AG04450 (cell line): Measurements from ENCODE around the gene ABHD16A. TPM values are rescaled to one million over a fixed set of nuclear protein-coding genes. Genes with fewer than 3 reads are reported as not detected.

ENCODE experiments used
- CTCF ChIA-PET: fragments of 300-600, 350-600 bp; formaldehyde crosslinking; extraction: SDS; loops from one replicate; lab custom pipeline; 2022; ENCODE audit warnings: antibody characterized with exemption, inconsistent platforms; lab: Charles Lee
- POLR2A ChIA-PET: fragments of 350-600 bp; formaldehyde crosslinking; extraction: SDS; loops from one replicate; lab custom pipeline; 2021; ENCODE audit warnings: antibody characterized with exemption, inconsistent platforms; lab: Yijun Ruan, JAX
- DNase-seq: peaks from one replicate; pipeline ENCODE4 v3.0.0-alpha.2; 2011; ENCODE audit warnings: low read depth, low spot score
- H3K27ac ChIP-seq: one replicate; pipeline ENCODE4 v1.5.1; 2012; ENCODE audit warnings: low read depth, low read length, control low read depth
- H3K27me3 ChIP-seq: one replicate; pipeline ENCODE4 v1.6.0; 2012; ENCODE audit warnings: low read length; ENCODE audit not compliant: control insufficient read depth, insufficient read depth
- H3K4me3 ChIP-seq: 2 replicates; pipeline ENCODE4 v1.5.1; 2011; ENCODE audit warnings: mild to moderate bottlenecking, low read depth, low read length, control low read depth
- H3K9me3 ChIP-seq: 2 replicates; pipeline ENCODE4 v1.5.1; 2012; ENCODE audit warnings: low read length; ENCODE audit not compliant: control insufficient read depth, insufficient read depth
- polyA plus RNA-seq: library from polyadenylated mRNA; depleted of rRNA; stranded (reverse); fragments of >200 nt; gene quantifications from 2 replicates; pipeline ENCODE4 v1.2.3, GENCODE V29; 2011
- TF ChIP-seq, protein P1 (sequence below): IDR thresholded peaks from 2 replicates; pipeline ENCODE4 v1.5.1; 2011; ENCODE audit warnings: low read depth, low read length, control low read depth, inconsistent platforms

ABHD16A gene
- polyA plus RNA-seq, 1 experiment = 34.0 TPM

DNA sequence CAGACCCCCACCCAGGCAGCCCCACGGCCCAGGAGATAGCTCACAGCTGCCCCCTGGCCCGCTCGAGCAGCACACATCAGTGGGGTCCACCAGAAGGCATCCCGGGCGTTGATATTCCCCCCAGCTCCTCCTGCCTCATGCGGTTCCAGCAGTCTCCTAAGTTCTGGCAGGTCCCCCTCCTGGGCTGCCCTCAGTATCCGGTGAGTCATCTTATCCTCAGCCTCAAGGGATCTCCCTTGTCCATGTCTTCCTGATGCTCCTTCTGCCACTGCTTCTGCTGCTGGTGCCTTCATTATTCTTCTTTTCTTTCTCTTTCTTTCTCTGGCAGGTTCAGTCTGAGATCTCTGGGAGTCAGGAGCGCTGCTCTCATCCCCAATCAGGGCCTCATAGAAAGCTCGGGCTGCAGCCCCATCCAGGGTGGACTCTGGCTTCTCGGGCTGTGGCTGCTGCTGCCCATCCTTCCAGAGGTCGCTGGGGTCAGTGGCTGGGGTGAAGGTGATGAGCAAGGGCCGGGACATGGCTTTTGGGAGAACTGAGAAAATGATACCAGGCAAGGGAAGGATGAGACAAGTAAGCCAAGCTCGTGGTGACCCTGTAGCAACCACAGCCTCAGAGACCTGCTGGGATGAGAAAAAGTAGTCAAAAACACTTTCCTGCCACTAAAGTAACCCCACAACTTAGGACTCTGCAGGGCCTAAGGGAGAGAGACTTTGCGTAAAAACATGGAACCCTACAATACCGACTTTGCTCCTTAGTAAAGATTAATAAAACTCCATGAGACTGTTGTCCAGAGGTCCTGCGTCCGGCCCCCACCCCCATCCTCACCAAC, 38.9 kb downstream of the ABHD16A start:
- POLR2A ChIA-PET = interaction anchor here (0.6 to 1.9 kb wide), 11 partner anchors 10 to 199 kb away, joined by 3 to 11 read pairs (median 4); partner anchors contain the start of genes ABHD16A, BAG6, HSPA1B and NEU1
- TF ChIP-seq, protein P1, sequence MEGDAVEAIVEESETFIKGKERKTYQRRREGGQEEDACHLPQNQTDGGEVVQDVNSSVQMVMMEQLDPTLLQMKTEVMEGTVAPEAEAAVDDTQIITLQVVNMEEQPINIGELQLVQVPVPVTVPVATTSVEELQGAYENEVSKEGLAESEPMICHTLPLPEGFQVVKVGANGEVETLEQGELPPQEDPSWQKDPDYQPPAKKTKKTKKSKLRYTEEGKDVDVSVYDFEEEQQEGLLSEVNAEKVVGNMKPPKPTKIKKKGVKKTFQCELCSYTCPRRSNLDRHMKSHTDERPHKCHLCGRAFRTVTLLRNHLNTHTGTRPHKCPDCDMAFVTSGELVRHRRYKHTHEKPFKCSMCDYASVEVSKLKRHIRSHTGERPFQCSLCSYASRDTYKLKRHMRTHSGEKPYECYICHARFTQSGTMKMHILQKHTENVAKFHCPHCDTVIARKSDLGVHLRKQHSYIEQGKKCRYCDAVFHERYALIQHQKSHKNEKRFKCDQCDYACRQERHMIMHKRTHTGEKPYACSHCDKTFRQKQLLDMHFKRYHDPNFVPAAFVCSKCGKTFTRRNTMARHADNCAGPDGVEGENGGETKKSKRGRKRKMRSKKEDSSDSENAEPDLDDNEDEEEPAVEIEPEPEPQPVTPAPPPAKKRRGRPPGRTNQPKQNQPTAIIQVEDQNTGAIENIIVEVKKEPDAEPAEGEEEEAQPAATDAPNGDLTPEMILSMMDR = no peak
- CTCF ChIA-PET = interaction anchor here (0.6 to 2.1 kb wide), 8 partner anchors 11 to 289 kb away, joined by 3 to 7 read pairs (median 4); partner anchors contain the start of genes ATP6V1G2, BAG6 and LSM2
- Histone ChIP-seq H3K9me3 (no peaks in the 10 kb centered on the region; the same call in 1 of the 2 replicates), H3K4me3 (peak overlapping the region; percentile 98), H3K27me3 (no peaks in the 10 kb centered on the region), H3K27ac (peak overlapping the region; percentile 90)
- DNase-seq = no peak

DNA sequence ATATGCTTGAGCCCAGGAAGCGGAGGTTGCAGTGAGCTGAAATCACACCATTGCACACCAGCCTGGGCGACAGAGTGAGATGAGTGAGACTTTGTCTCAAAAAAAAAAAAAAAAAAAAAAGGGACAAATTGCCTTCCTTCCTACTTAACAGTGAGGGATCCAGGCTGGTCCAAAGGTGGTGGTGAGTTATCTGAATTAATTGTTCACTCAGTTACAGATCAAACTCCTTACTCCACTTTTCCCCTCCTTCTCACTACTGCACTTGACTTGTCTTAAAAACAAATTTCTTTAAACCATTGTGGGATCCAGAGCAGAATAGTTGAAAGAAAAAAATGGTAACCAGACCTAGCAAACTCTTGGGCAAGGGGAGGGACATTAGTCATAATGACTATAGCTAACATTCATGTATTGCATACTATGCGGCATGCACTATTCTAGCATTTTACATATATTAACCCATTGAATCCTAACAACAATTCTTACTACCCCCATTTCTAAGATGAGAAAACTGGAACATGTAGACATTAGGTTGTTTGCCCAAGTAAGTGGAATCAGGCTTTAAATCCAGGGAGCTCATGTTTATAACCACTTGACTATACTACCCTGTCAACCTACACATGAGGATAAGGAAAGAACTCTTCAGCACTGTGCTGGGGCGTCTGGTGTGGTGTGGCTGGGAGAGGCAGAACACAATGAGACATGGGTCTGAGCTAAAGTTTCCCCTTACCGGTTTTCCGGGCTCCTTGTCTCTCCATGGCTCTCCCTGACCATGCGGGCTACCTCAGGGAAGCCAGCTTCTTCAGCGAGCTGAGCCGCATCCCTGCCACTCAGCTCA, 39.8 kb downstream of the ABHD16A start:
- ChIA-PET POLR2A (interaction anchor here (1.1 to 1.9 kb wide), 2 partner anchors 11 to 172 kb away, joined by 4 to 10 read pairs; partner anchors contain the start of gene BAG6), CTCF (interaction anchor here (0.6 to 2.1 kb wide), 5 partner anchors 11 to 200 kb away, joined by 3 to 7 read pairs (median 4); partner anchors contain the start of genes ATP6V1G2, BAG6 and LSM2)
- peak overlapping the region; percentile 90 for H3K27ac ChIP-seq

DNA sequence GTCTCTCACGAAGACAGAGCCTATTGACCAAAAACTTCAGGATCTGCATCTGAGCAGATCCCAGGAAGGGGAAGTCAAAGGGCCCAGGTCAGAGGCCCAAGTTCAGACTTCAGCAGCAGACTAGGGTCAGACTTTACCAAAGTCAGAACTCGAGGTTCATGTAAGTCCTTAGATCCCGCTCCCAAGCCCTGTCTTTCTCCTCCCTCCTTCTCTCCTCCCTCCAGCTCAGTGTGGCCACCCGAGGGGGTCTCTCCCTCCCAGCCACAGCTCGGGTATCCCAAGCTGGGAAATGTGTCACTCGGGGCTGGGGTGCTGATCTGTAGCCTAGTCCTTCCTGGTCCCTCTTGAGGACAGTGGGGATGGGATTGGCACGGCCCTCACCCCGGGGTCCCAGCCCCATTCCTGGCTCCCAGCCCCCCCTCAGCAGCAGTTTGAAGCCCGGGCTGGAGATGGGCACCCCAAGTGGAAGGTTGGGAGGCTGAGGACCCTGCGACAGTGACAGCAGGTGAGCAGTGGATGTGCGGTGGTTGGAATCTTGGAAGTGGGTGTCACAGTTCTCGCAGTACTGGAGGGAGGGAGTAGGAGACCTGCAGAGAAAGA, 40.9 kb downstream of the ABHD16A start:
- CTCF ChIA-PET = interaction anchor here (0.6 kb wide), 1 partner anchor 201 kb away, joined by 6 read pairs; no protein-coding TSS in a partner anchor
- TF ChIP-seq, protein P1 = no peak
- POLR2A ChIA-PET = interaction anchor here (0.7 kb wide), 1 partner anchor 437 kb away, joined by 6 read pairs; no protein-coding TSS in a partner anchor

More for the DNA sequence above, 39.8 kb downstream of the ABHD16A start:
- peak overlapping the region; percentile 98 for H3K4me3 ChIP-seq
- H3K27me3 ChIP-seq = no peaks in the 10 kb centered on the region
- DNase-seq = no peak
- TF ChIP-seq, protein P1 = no peak
- H3K9me3 ChIP-seq = no peaks in the 10 kb centered on the region; the same call in 1 of the 2 replicates

DNA sequence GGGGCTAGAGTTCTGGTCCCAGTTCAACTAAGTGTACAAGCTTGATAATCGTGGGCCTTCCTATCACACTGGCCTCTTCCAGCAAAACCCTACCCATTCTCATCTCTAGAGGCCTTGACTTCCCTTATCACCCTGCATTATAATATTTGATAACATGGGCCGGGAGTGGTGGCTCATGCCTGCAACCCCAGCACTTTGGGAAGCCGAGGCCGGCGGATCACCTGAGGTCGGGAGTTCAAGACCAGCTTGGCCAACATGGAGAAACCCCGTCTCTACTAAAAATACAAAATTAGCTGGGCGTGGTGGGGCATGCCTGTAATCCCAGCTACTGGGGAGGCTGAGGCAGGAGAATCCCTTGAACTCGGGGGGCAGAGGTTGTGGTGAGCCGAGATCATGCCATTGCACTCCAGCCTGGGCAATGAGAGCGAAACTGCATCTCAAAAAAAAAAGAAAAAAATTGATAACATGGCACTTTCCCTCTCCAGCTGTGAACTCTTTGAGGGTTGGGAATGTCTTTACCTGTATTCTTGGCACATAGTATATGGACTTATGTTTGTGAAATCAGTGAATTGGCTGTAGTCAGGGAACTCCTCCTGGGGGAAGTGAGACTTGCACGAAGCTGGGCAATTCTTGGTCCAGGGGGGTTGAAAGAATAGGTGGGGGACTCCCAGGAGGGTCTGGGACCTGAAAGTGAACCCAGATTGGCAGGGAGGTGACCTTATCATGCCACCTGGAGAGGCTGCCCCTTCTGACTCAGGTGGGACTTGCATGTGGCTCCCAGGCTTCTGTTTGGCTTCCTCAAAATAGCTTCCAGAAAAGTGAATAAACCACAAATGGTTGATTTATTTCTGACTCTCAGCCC, 41.6 kb downstream of the ABHD16A start:
- no peaks in the 10 kb centered on the region for H3K27me3 ChIP-seq
- H3K9me3 ChIP-seq = no peaks in the 10 kb centered on the region; the same call in 1 of the 2 replicates
- POLR2A ChIA-PET = interaction anchor here (0.8 to 1.3 kb wide), 5 partner anchors 9 to 166 kb away, joined by 3 to 20 read pairs (median 7); partner anchors contain the start of genes BAG6, HSPA1A, HSPA1B and HSPA1L
- DNase-seq = no peak
- CTCF ChIA-PET = interaction anchor here (0.6 kb wide), 1 partner anchor 53 kb away, joined by 4 read pairs; no protein-coding TSS in a partner anchor
- TF ChIP-seq, protein P1 = no peak
- H3K4me3 ChIP-seq = peak overlapping the region; percentile 94
- peak overlapping the region; percentile 78 for H3K27ac ChIP-seq

More for the DNA sequence above, 40.9 kb downstream of the ABHD16A start:
- no peaks in the 10 kb centered on the region for H3K27me3 ChIP-seq
- H3K4me3 ChIP-seq = no peak overlapping the region
- DNase-seq = no peak
- H3K9me3 ChIP-seq = no peaks in the 10 kb centered on the region; the same call in 1 of the 2 replicates
- no peak overlapping the region for H3K27ac ChIP-seq
